H1 (cell line): ENCODE results near the gene ETV7. TPM values are rescaled to one million over a fixed set of nuclear protein-coding genes. Genes with fewer than 3 reads are reported as not detected.

Experiments
- ATF3 ChIP-seq: IDR thresholded peaks from 2 replicates; pipeline ENCODE4 v1.6.1; 2011; ENCODE audit warnings: low read depth, mild to moderate bottlenecking, low read length; ENCODE audit not compliant: insufficient read depth
- CEBPB ChIP-seq: IDR thresholded peaks from 2 replicates; pipeline ENCODE4 v1.6.1; 2012; ENCODE audit warnings: low read depth, low read length
- KDM1A ChIP-seq: fragments of 200-600, 300-600 bp; sonication (generic); IDR thresholded peaks from 2 replicates; pipeline ENCODE4 v1.7.1; 2016; ENCODE audit warnings: mild to moderate bottlenecking, low read length, borderline replicate concordance
- MAFK ChIP-seq: IDR thresholded peaks from 2 replicates; pipeline ENCODE4 v1.6.1; 2012; ENCODE audit warnings: low read depth, mild to moderate bottlenecking, improper control_type of control experiment, low read length
- SIN3A ChIP-seq, 2 experiments: IDR thresholded peaks in 1 of 2; conservative IDR thresholded peaks in 1 of 2; 2 replicates each; pipeline ENCODE4 v1.6.1; 2011 to 2012; ENCODE audit warnings: low read length in 2 of 2, improper control_type of control experiment in 1 of 2, low read depth in 1 of 2, mild to moderate bottlenecking in 1 of 2
- TCF12 ChIP-seq: IDR thresholded peaks from 2 replicates; pipeline ENCODE4 v1.6.1; 2011; ENCODE audit warnings: low read depth, mild to moderate bottlenecking, low read length
- polyA plus RNA-seq, 7 experiments: library from polyadenylated mRNA; depleted of rRNA in 3 of 7; stranded (reverse) in 5 of 7; unstranded in 2 of 7; fragments of >200 nt in 5 of 7; fragments of 200-250 nt in 2 of 7; gene quantifications; 1 replicate in 5 of 7; 2 replicates in 1 of 7; 4 replicates in 1 of 7; pipeline versions ENCODE4 v1.2.1 to v1.2.3, GENCODE V29; 2011 to 2013; ENCODE audit warnings: missing spikeins in 2 of 7, mixed read lengths in 2 of 7
- total RNA-seq: library from RNA; stranded (reverse); fragmentation: NEBNext Ultra II Directional; extraction: Animal tissue kit (Norgen Biotek cat#: 25700); gene quantifications from 2 replicates; pipeline ENCODE4 v1.2.1, GENCODE V29; 2021
- TF ChIP-seq, protein P1 (sequence below), 3 experiments: IDR thresholded peaks; 1 replicate in 2 of 3; 2 replicates in 1 of 3; pipeline versions ENCODE4 v1.5.1 to v1.6.1; 2011; ENCODE audit warnings: low read length in 3 of 3, mild to moderate bottlenecking in 3 of 3, inconsistent platforms in 2 of 3, low read depth in 1 of 3, moderate library complexity in 1 of 3; ENCODE audit not compliant: insufficient read depth in 1 of 3; ENCODE audit errors: control extremely low read depth in 1 of 3

The ETV7 gene
- total and polyA plus RNA-seq, 2 of the 8 experiments (the other 6 are each of a cell fraction or from before 2014, with no cell fraction given) = 0.54 to 2.4 TPM

- TF ChIP-seq, protein P1, sequence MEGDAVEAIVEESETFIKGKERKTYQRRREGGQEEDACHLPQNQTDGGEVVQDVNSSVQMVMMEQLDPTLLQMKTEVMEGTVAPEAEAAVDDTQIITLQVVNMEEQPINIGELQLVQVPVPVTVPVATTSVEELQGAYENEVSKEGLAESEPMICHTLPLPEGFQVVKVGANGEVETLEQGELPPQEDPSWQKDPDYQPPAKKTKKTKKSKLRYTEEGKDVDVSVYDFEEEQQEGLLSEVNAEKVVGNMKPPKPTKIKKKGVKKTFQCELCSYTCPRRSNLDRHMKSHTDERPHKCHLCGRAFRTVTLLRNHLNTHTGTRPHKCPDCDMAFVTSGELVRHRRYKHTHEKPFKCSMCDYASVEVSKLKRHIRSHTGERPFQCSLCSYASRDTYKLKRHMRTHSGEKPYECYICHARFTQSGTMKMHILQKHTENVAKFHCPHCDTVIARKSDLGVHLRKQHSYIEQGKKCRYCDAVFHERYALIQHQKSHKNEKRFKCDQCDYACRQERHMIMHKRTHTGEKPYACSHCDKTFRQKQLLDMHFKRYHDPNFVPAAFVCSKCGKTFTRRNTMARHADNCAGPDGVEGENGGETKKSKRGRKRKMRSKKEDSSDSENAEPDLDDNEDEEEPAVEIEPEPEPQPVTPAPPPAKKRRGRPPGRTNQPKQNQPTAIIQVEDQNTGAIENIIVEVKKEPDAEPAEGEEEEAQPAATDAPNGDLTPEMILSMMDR (IDR thresholded peaks at IDR 0.05; ENCODE audit: control extremely low read depth in 1 of 3, insufficient read depth in 1 of 3, low read depth in 1 of 3, low read length in 3 of 3) = no peak
- TF ChIP-seq ATF3 (no peak), SIN3A (conservative IDR thresholded peaks at IDR 0.05 in 1 of 2, IDR thresholded peaks at IDR 0.05 in 1 of 2; ENCODE audit: low read depth in 1 of 2, low read length in 2 of 2) (no peak), MAFK (no peak), TCF12 (no peak), KDM1A (no peak), CEBPB (no peak)
Measured at GRCh38 chr6:36368421-36368820, 19.0 kb downstream of the ETV7 start (continued).
